Choroid plexus epithelial cell (primary cell): Measurements from ENCODE around the gene ZNF35.

Source experiments
- DNase-seq: peaks from one replicate; pipeline ENCODE4 v3.0.0-alpha.2; 2010; ENCODE audit warnings: low read depth
- H3K4me3 ChIP-seq: 2 replicates; pipeline ENCODE4 v1.5.1; 2011; ENCODE audit warnings: low read depth, mild to moderate bottlenecking, control low read depth, low read length, moderate library complexity
- CTCF ChIP-seq: conservative IDR thresholded peaks from 2 replicates; pipeline ENCODE4 v1.5.1; 2011; ENCODE audit warnings: low read depth, mild to moderate bottlenecking, control low read depth, inconsistent platforms, low read length, moderate library complexity

ZNF35 gene

DNA sequence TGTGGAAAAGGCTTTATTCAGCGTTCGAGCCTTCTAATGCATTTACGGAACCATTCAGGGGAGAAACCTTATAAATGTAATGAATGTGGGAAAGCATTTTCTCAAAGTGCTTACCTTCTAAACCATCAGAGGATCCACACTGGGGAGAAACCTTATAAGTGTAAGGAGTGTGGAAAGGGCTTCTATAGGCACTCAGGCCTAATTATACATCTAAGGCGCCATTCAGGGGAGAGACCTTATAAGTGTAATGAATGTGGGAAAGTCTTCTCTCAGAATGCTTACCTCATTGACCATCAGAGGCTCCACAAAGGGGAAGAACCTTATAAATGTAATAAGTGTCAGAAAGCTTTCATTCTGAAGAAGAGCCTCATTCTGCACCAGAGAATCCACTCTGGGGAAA is 6.2 kb upstream of the ZNF35 start:
- DNase-seq, result no peak
- TF ChIP-seq CTCF, result no peak
- H3K4me3 ChIP-seq, result no peak overlapping the region

DNA sequence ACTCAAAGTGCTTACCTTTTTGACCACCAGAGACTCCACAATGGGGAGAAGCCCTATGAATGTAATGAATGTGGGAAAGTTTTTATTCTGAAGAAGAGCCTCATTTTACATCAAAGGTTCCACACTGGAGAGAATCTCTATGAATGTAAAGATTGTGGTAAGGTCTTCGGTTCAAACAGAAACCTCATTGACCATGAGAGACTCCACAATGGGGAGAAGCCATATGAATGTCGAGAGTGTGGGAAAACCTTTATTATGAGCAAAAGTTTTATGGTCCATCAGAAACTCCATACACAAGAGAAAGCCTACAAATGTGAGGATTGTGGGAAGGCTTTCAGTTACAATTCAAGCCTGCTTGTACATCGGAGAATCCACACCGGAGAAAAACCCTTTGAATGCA is 5.5 kb upstream of the ZNF35 start:
- no peak overlapping the region for H3K4me3 ChIP-seq
- TF ChIP-seq CTCF, result no peak
- no peak for DNase-seq

DNA sequence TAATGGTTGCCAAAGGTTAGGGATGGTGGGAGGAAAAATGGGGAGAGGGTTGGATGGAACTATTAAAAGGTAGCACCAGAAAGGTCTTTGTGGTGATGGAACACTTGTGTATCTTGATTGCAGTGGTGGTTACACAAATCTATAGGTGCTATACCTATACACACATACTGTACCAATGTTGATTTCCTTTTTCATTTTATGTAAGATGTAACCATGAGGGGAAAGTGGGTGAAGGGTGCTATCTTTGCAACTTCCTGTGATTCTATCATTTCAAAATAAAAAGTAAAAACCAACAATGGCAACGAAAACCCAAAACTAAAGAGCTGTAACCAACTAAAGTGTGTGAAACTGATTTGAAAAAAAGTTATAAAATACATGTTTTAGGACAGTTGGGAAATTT is 761 bp upstream of the ZNF35 start:
- DNase-seq, result no peak
- no peak for TF ChIP-seq CTCF
- no peak overlapping the region for H3K4me3 ChIP-seq

GRCh38 chr3:44649709-44650108 is 1.2 kb downstream of the ZNF35 start:
- no peak overlapping the region for H3K4me3 ChIP-seq
- no peak for DNase-seq
- TF ChIP-seq CTCF, result no peak

DNA sequence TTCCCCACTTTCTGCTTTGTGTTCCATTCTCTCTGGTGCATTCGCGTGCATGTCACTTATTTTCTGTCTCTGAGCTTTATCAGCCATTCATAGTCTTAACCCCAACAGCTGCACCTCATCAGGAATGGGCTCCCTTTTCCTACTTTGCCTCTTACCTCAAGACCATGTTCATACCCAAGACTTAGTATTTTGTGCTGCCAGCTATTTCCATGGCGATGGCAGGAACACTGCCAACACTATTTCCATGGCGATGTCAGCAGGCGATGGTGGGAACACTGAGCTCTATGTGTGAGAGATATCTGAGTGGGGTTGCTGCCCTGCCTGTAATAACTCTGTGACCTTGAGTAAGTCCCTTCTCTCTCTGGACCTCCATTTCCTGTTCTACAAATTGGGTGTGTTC is 5.5 kb downstream of the ZNF35 start:
- DNase-seq, result no peak
- TF ChIP-seq CTCF, result no peak
- H3K4me3 ChIP-seq, result no peak overlapping the region

GRCh38 chr3:44659015-44659414 is 10.5 kb downstream of the ZNF35 start:
- no peak for DNase-seq
- no peak overlapping the region for H3K4me3 ChIP-seq
- no peak for TF ChIP-seq CTCF

DNA sequence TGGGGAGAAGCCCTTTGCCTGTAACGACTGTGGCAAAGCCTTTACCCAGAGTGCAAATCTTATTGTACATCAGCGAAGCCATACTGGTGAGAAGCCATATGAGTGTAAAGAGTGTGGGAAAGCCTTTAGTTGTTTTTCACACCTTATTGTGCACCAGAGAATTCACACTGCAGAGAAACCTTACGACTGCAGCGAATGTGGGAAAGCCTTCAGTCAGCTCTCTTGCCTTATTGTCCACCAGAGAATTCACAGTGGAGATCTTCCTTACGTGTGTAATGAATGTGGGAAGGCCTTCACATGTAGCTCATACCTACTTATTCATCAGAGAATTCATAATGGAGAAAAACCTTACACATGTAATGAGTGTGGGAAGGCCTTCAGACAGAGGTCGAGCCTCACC is 10.9 kb downstream of the ZNF35 start:
- H3K4me3 ChIP-seq, result no peak overlapping the region
- TF ChIP-seq CTCF, result no peak
- no peak for DNase-seq
